Vagina (tissue), 2 donors: ENCODE results near the gene KDM4B. TPM values are rescaled to one million over a fixed set of nuclear protein-coding genes. Genes with fewer than 3 reads are reported as not detected.

Experiments used
- DNase-seq, 2 donors: peaks; one replicate each; pipeline ENCODE4 v3.0.0-alpha.2; 2017; ENCODE audit errors: extremely low spot score in 2 of 2
- H3K27ac ChIP-seq: fragments of 200-600 bp; sonication (generic); one replicate; pipeline ENCODE4 v1.5.1; 2019
- H3K27me3 ChIP-seq: fragments of 200-600 bp; sonication (generic); one replicate; pipeline ENCODE4 v1.5.1; 2019
- H3K36me3 ChIP-seq, 2 donors: fragments of 200-600 bp; sonication (generic); one replicate each; pipeline ENCODE4 v1.5.1; 2017 to 2019
- H3K4me1 ChIP-seq: fragments of 200-600 bp; sonication (generic); one replicate; pipeline ENCODE4 v1.5.1; 2019
- H3K4me3 ChIP-seq, 2 donors: fragments of 200-600 bp; sonication (generic); 1 replicate in 1 of 2; 2 replicates in 1 of 2; pipeline ENCODE4 v1.5.1; 2016 to 2019
- H3K9me3 ChIP-seq: fragments of 200-600 bp; sonication (generic); one replicate; pipeline ENCODE4 v1.5.1; 2019
- POLR2A ChIP-seq, 2 donors: fragments of 450-650 bp; IDR thresholded peaks; one replicate each; pipeline ENCODE4 v1.6.1; 2017; ENCODE audit warnings: antibody characterized with exemption in 2 of 2, mild to moderate bottlenecking in 2 of 2, moderate library complexity in 2 of 2
- POLR2AphosphoS5 ChIP-seq, 2 donors: sonication (generic); formaldehyde crosslinking; IDR thresholded peaks; one replicate each; pipeline ENCODE4 v1.9.0; 2017; ENCODE audit warnings: antibody characterized with exemption in 2 of 2, mild to moderate bottlenecking in 2 of 2, low read depth in 1 of 2; ENCODE audit not compliant: insufficient read depth in 1 of 2
- intact Hi-C: fragments of 100-400 bp; cut with DNase I; formaldehyde crosslinking; loops from one replicate; pipeline ENCODE4 v1.15.1; 2023
- total RNA-seq: library from RNA; depleted of rRNA; stranded (reverse); fragments of >200 nt; gene quantifications from one replicate; pipeline ENCODE4 v1.2.3, GENCODE V29; 2016
- TF ChIP-seq, protein P1 (sequence below), 3 experiments: fragments of 450-650 bp in 2 of 3; fragments of 200-600 bp in 1 of 3; sonication (generic) in 1 of 3; IDR thresholded peaks; one replicate each; pipeline ENCODE4 v1.5.1; 2017 to 2019; ENCODE audit warnings: antibody characterized with exemption in 3 of 3, mild to moderate bottlenecking in 2 of 3, moderate library complexity in 2 of 3

KDM4B gene
- total RNA-seq, 1 donor from 2014 or later = 59.7 TPM

DNA sequence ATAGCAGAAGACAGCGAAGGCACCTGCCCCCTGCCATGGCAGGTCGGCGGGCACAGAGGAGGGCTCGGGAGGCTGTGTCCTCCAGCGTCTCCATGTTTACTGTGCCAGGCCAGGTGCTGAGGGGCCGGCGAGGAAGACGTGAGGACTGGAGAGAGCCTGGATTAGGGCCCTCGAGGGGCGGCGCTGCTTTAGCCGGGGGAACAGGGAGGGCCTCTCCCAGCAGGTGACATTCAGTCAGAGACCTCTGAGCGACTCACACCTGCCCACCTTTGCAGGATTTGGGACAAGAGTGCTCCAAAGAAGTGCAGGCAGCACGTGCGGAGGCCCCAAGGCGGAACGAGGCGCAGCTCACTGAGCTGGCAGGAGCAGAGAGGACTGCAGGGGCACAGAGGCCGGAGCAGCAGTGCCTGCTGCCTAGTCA, 17.6 kb downstream of the KDM4B start:
- Histone ChIP-seq H3K27me3 (no peaks in the 10 kb centered on the region), H3K27ac (peak overlapping the region; percentile 69), H3K4me1 (peaks cover 84% of the 10 kb centered on the region), H3K9me3 (no peaks in the 10 kb centered on the region), H3K36me3 (no peaks in the 10 kb centered on the region), H3K4me3 (no peak overlapping the region)
- no peak for DNase-seq
- intact Hi-C loops = no loop called here
- TF ChIP-seq POLR2AphosphoS5 (IDR thresholded peaks at IDR 0.05; ENCODE audit: insufficient read depth in 1 of 2, low read depth in 1 of 2) = no peak
- no peak for TF ChIP-seq POLR2A (IDR thresholded peaks at IDR 0.05)
- TF ChIP-seq, protein P1, sequence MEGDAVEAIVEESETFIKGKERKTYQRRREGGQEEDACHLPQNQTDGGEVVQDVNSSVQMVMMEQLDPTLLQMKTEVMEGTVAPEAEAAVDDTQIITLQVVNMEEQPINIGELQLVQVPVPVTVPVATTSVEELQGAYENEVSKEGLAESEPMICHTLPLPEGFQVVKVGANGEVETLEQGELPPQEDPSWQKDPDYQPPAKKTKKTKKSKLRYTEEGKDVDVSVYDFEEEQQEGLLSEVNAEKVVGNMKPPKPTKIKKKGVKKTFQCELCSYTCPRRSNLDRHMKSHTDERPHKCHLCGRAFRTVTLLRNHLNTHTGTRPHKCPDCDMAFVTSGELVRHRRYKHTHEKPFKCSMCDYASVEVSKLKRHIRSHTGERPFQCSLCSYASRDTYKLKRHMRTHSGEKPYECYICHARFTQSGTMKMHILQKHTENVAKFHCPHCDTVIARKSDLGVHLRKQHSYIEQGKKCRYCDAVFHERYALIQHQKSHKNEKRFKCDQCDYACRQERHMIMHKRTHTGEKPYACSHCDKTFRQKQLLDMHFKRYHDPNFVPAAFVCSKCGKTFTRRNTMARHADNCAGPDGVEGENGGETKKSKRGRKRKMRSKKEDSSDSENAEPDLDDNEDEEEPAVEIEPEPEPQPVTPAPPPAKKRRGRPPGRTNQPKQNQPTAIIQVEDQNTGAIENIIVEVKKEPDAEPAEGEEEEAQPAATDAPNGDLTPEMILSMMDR (IDR thresholded peaks at IDR 0.05) = no peak

DNA sequence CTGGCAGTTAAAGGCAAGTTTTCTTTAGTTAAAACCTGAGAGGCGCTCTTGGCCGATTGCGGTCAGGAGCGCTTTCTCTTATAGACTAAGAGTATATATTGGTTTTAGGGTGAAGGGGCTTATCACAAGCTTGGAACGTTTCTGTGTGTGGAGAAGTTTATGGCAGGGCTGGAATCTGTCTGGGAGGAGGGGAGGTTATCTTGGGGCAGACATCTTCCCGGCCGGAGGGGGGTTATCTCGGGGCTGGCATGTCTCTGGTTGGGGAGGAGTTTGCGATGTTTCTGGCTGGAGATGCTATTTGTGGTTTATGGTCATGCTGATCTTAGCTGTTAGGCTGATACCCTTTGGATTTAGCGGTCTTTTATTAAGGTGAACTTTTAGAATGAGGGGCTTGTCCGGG, 18.3 kb downstream of the KDM4B start:
- no peaks in the 10 kb centered on the region for H3K27me3 ChIP-seq
- H3K27ac ChIP-seq = peak overlapping the region; percentile 79
- intact Hi-C loops = no loop called here

DNA sequence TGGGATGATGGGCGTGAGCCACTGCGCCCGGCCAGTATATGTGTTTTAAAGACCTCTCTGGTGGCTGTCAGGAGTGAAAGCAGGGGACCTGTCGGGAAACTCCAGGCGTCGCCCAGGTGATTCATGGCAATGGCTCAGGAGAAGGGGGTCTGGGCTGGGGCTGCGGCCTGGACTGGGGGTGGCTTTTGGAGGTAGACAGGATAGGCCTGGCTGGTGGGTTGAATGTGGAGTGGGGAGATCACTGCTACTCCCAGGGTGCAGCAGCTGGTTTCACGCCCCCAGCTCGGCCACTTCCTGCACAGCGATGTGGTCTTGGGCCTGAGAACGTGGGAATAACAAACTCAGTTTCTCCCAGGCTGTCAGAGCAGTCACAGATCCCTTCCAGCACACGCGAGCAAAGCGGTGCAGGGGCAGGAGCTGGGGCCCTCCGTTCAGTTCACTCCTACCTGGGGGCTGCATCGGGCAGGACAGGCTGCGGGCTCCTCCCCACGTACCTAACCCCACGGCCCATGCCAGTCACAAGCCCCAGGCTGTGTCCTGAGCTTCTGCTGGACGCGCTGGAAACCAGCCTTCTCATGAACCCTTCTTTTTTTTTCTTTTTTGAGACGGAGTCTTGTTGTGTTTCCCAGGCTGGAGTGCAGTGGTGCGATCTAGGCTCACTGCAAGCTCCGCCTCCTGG, 18.9 kb downstream of the KDM4B start:
- Histone ChIP-seq H3K27me3 (no peaks in the 10 kb centered on the region), H3K27ac (peak overlapping the region; percentile 79), H3K36me3 (no peaks in the 10 kb centered on the region), H3K9me3 (no peaks in the 10 kb centered on the region), H3K4me3 (peak overlapping the region in 1 of 2 donors; percentile 17), H3K4me1 (peaks cover 78% of the 10 kb centered on the region)
- TF ChIP-seq POLR2AphosphoS5 (IDR thresholded peaks at IDR 0.05; ENCODE audit: insufficient read depth in 1 of 2, low read depth in 1 of 2) (no peak), POLR2A (IDR thresholded peaks at IDR 0.05) (no peak)
- TF ChIP-seq, protein P1 (IDR thresholded peaks at IDR 0.05) = no peak
- DNase-seq = no peak
- intact Hi-C loops = no loop called here

More for the DNA sequence above, 18.3 kb downstream of the KDM4B start:
- DNase-seq = no peak
- peaks cover 78% of the 10 kb centered on the region for H3K4me1 ChIP-seq
- no peaks in the 10 kb centered on the region for H3K36me3 ChIP-seq
- no peaks in the 10 kb centered on the region for H3K9me3 ChIP-seq
- peak overlapping the region in 1 of 2 donors; percentile 17 for H3K4me3 ChIP-seq
- TF ChIP-seq POLR2AphosphoS5 (IDR thresholded peaks at IDR 0.05; ENCODE audit: insufficient read depth in 1 of 2, low read depth in 1 of 2) (no peak), POLR2A (IDR thresholded peaks at IDR 0.05) (no peak)
- TF ChIP-seq, protein P1 (IDR thresholded peaks at IDR 0.05) = no peak

DNA sequence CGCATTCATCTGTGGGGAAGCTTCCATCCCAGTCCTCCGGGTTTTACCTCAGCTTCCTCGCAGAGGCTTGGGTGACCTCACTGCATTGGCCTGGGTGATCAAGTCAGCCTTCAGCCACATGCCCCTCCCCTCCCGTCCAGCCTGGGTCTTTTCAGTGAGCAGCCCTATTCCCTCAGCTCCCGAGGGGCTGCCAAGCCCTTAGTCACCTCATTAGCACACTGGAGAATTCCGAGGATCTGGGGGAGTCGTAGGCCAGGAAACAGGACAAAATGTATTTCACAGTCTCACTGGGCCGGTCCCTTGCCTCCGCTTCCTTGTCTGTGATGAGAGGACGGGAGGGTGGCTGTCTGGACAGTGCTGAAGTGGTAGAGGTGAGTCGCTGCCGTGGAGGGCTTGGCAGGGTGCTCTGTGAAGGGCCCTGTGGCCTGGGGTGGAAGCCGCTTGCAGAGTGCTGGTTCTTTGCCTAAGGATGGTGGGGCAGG, 19.9 kb downstream of the KDM4B start:
- intact Hi-C loops = no loop called here
- H3K4me3 ChIP-seq = peak overlapping the region; percentile 5 to 31
- DNase-seq = no peak

More for the DNA sequence above, 19.9 kb downstream of the KDM4B start:
- H3K27me3 ChIP-seq = no peaks in the 10 kb centered on the region
- no peaks in the 10 kb centered on the region for H3K36me3 ChIP-seq
- H3K27ac ChIP-seq = peak overlapping the region; percentile 79
- no peaks in the 10 kb centered on the region for H3K9me3 ChIP-seq
- peaks cover 70% of the 10 kb centered on the region for H3K4me1 ChIP-seq
- TF ChIP-seq, protein P1 (IDR thresholded peaks at IDR 0.05) = no peak
- TF ChIP-seq POLR2AphosphoS5 (IDR thresholded peaks at IDR 0.05; ENCODE audit: insufficient read depth in 1 of 2, low read depth in 1 of 2) = peak in 1 of 2 donors; percentile 82
